Upper lobe of right lung (tissue), 1 donor: ENCODE results near the gene XPNPEP2. TPM values are rescaled to one million over a fixed set of nuclear protein-coding genes. Genes with fewer than 3 reads are reported as not detected.

Experiments
- ATAC-seq: fragments of 200-7000 bp; cut with Tn5 transposase; one replicate; pipeline ENCODE4 v1.9.1; 2020; ENCODE audit warnings: mild to moderate bottlenecking, moderate library complexity
- DNase-seq: peaks from one replicate; pipeline ENCODE4 v3.0.0-alpha.2; 2020
- H3K27ac ChIP-seq: fragments of 200-600 bp; one replicate; pipeline ENCODE4 v1.8.0; 2022
- H3K27me3 ChIP-seq: fragments of 200-600 bp; one replicate; pipeline ENCODE4 v1.8.0; 2022; ENCODE audit warnings: mild to moderate bottlenecking
- H3K36me3 ChIP-seq: fragments of 200-600 bp; one replicate; pipeline ENCODE4 v1.8.0; 2022
- H3K4me1 ChIP-seq: fragments of 200-600 bp; one replicate; pipeline ENCODE4 v1.8.0; 2022
- H3K4me3 ChIP-seq: fragments of 200-600 bp; one replicate; pipeline ENCODE4 v1.8.0; 2022; ENCODE audit warnings: mild to moderate bottlenecking
- H3K9me3 ChIP-seq: fragments of 200-600 bp; one replicate; pipeline ENCODE4 v1.8.0; 2022
- intact Hi-C: fragments of 100-400 bp; cut with DNase I; formaldehyde crosslinking; loops from one replicate; pipeline ENCODE4 v1.11.0; 2022
- total RNA-seq: library from RNA; stranded (reverse); fragmentation: NEBNext Ultra II Directional; extraction: Animal tissue kit (Norgen Biotek cat#: 25700); gene quantifications from one replicate; pipeline ENCODE4 v1.2.1, GENCODE V29; 2021
- TF ChIP-seq, protein P1 (sequence below): fragments of 200-600 bp; IDR thresholded peaks from one replicate; pipeline ENCODE4 v1.8.0; 2022; ENCODE audit warnings: antibody characterized with exemption
- donor health status: DM: no; HTN: yes; CAD: no; lungs with severe emphysema.

The XPNPEP2 gene
- total RNA-seq, 1 donor from 2014 or later: 0.93 TPM

DNA sequence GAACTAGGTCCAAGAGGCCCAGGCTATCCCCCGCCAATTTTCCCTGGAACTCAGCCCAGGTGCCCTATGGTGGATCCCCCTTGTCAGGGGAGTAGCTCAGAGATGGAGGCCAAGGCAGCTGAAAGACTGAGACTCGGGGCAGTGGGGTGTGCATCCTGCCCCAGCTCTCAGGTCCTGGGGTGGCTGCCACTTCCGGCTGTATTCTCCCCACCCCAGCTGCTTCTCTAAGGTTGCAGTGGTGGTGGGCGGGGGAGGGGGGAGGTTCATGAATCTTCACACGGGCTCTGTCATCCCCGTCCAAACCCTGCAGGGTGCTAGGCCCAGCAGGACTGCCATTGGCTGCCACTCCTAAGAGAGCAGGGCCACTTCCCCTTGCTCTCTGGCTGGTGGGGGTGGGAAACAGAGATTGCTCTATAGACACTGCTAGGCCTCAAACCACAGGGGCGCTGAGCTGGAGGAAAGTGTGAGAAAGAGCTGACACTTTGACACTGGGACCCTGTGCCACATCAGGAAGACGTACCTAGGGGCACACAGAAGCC, 42.4 kb downstream of the XPNPEP2 start:
- Histone ChIP-seq H3K9me3 (no peaks in the 10 kb centered on the region), H3K4me3 (peak overlapping the region; percentile 45), H3K27me3 (no peaks in the 10 kb centered on the region), H3K27ac (peak overlapping the region; percentile 60), H3K36me3 (no peaks in the 10 kb centered on the region), H3K4me1 (no peaks in the 10 kb centered on the region)
- TF ChIP-seq, protein P1, sequence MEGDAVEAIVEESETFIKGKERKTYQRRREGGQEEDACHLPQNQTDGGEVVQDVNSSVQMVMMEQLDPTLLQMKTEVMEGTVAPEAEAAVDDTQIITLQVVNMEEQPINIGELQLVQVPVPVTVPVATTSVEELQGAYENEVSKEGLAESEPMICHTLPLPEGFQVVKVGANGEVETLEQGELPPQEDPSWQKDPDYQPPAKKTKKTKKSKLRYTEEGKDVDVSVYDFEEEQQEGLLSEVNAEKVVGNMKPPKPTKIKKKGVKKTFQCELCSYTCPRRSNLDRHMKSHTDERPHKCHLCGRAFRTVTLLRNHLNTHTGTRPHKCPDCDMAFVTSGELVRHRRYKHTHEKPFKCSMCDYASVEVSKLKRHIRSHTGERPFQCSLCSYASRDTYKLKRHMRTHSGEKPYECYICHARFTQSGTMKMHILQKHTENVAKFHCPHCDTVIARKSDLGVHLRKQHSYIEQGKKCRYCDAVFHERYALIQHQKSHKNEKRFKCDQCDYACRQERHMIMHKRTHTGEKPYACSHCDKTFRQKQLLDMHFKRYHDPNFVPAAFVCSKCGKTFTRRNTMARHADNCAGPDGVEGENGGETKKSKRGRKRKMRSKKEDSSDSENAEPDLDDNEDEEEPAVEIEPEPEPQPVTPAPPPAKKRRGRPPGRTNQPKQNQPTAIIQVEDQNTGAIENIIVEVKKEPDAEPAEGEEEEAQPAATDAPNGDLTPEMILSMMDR: no peak
- ATAC-seq: peak; percentile 81
- peak; percentile 76 for DNase-seq
- intact Hi-C loops: no loop called here

DNA sequence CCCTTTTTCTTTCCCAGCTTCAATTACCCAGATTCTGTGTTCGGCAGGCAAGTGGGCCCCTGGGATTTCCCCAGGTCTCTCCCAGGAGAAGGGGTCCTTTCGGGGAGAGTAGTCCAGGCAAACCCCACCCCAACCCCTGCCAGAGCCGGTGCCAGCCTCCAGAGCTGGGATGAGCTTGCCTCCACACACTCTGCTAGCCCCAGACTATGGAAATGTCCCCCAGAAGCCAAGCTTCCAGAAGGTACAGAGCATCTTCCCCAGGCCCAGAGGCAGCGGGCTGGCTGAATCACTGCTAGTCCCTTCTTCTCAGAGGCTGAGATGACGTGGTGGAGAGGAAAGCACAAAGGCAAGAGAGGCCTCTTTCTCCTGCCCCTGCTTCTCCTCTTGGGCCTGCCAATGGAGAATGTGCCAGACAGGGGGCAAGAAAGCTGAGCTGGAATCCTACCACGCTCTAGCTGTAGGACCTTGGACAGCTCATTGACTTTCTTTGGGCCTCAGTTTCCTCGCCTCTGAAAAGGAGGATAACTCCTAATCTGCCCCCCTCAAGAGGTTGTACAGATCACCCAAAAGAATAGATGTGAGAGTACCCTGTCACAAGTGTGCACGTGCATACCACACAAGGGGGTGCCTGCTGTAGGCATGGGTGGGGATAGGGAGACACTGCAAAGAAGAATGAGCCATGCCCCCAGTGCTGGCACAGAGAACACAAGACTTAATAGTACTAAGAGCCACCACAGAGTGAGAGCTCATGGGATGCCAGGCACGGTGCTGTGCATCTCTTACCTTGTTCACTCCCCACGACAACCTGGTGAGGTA, 43.1 kb downstream of the XPNPEP2 start:
- DNase-seq: no peak

DNA sequence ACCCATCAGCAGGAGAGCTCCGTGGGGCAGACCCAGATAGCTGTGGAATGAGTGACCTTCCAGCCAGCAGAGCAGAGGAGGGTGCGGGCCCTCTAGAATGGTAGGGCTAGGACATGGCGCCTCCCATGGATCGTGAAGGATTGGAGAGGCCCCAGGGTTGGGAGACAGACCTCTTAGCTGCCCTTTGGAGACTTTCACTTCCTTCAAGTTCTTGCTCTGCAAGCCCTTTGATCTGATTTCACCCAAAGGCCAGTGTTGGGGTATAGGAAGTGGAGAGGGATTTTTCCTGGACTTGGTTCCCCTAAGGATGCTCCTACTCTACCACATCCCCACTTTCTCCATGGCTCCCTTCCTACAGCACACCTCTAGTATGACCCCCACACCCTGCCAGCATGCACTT, 43.9 kb downstream of the XPNPEP2 start:
- Histone ChIP-seq H3K27ac (no peak overlapping the region), H3K4me3 (no peak overlapping the region), H3K4me1 (no peaks in the 10 kb centered on the region), H3K27me3 (no peaks in the 10 kb centered on the region), H3K36me3 (no peaks in the 10 kb centered on the region), H3K9me3 (no peaks in the 10 kb centered on the region)
- ATAC-seq (peak; percentile 11), DNase-seq (no peak)
- TF ChIP-seq, protein P1: no peak
- intact Hi-C loops: no loop called here

More for the DNA sequence above, 43.1 kb downstream of the XPNPEP2 start:
- intact Hi-C loops: no loop called here
- ATAC-seq: no peak
- H3K9me3 ChIP-seq: no peaks in the 10 kb centered on the region
- H3K27ac ChIP-seq: no peak overlapping the region
- H3K4me3 ChIP-seq: peak overlapping the region; percentile 32
- H3K27me3 ChIP-seq: no peaks in the 10 kb centered on the region
- H3K36me3 ChIP-seq: no peaks in the 10 kb centered on the region
- no peaks in the 10 kb centered on the region for H3K4me1 ChIP-seq
- TF ChIP-seq, protein P1: no peak

GRCh38 chrX:129783291-129783713, 44.5 kb downstream of the XPNPEP2 start:
- ATAC-seq (no peak), DNase-seq (no peak)
- H3K4me1 ChIP-seq: no peaks in the 10 kb centered on the region
- no peaks in the 10 kb centered on the region for H3K36me3 ChIP-seq
- intact Hi-C loops: no loop called here
- H3K4me3 ChIP-seq: no peak overlapping the region
- H3K27ac ChIP-seq: no peak overlapping the region
- no peaks in the 10 kb centered on the region for H3K9me3 ChIP-seq
- TF ChIP-seq, protein P1: no peak
- H3K27me3 ChIP-seq: no peaks in the 10 kb centered on the region

DNA sequence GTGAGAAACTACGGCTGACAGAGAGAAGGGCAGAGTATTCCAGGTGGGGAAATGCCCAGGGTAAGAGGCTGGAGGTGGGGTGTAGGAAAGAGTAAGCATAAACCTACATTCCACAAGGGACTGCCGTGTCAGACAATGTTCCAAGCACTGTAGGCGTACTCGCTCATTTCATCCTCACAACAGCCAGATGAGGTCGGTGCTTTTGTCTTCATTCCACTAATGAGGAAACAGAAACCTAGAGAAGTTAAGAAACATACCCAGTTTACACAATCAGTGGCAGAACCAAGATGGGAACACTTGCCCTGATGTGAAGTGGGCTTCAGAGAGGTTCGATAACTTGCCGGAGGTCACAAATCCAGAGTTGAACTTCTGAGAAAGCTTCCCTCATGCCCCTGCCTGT, 45.6 kb downstream of the XPNPEP2 start:
- no peak for ATAC-seq
- no peaks in the 10 kb centered on the region for H3K27me3 ChIP-seq
- H3K4me3 ChIP-seq: no peak overlapping the region
- TF ChIP-seq, protein P1: no peak
- no peaks in the 10 kb centered on the region for H3K36me3 ChIP-seq
- H3K9me3 ChIP-seq: no peaks in the 10 kb centered on the region
- H3K4me1 ChIP-seq: no peaks in the 10 kb centered on the region
- intact Hi-C loops: no loop called here
- H3K27ac ChIP-seq: no peak overlapping the region
- no peak for DNase-seq
